Coronary artery (tissue), 2 donors: Measurements from ENCODE around the gene RABGGTA.

Experiments
- DNase-seq: peaks from one replicate; pipeline ENCODE4 v3.0.0-alpha.2; 2017; ENCODE audit warnings: low spot score
- H3K27ac ChIP-seq, 2 donors: fragments of 200-600 bp; sonication (generic); one replicate each; pipeline ENCODE4 v1.5.1; 2016 to 2019
- H3K4me3 ChIP-seq: fragments of 200-600 bp; sonication (generic); 2 replicates; pipeline ENCODE4 v1.5.1; 2016; ENCODE audit warnings: mild to moderate bottlenecking, moderate library complexity
- TF ChIP-seq, protein P1 (sequence below): fragments of 200-600 bp; sonication (generic); IDR thresholded peaks from one replicate; pipeline ENCODE4 v1.5.1; 2019; ENCODE audit warnings: antibody characterized with exemption

Gene RABGGTA

DNA sequence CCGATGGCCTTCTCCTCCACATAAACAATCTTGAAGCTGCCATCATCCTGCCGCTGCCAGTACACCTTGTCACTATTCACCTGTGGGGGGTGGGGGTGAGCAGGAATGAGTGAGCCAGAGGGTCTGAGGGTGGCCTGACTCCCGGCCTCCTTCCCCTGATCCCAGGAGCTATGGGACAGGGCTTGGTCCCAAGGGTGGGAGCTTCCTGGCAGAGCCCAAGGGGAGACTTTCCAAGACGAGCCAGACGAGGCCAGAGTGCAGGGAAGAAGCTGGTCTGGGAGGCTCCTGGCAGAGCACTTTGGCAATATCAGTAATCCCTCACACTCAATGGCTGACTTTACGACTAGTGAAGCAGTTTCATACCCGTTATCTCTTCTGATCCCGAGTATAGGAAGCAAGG lies 16.0 kb downstream of the RABGGTA start:
- Histone ChIP-seq H3K27ac (no peak overlapping the region), H3K4me3 (no peak overlapping the region)
- TF ChIP-seq, protein P1, sequence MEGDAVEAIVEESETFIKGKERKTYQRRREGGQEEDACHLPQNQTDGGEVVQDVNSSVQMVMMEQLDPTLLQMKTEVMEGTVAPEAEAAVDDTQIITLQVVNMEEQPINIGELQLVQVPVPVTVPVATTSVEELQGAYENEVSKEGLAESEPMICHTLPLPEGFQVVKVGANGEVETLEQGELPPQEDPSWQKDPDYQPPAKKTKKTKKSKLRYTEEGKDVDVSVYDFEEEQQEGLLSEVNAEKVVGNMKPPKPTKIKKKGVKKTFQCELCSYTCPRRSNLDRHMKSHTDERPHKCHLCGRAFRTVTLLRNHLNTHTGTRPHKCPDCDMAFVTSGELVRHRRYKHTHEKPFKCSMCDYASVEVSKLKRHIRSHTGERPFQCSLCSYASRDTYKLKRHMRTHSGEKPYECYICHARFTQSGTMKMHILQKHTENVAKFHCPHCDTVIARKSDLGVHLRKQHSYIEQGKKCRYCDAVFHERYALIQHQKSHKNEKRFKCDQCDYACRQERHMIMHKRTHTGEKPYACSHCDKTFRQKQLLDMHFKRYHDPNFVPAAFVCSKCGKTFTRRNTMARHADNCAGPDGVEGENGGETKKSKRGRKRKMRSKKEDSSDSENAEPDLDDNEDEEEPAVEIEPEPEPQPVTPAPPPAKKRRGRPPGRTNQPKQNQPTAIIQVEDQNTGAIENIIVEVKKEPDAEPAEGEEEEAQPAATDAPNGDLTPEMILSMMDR: no peak
- DNase-seq: no peak

DNA sequence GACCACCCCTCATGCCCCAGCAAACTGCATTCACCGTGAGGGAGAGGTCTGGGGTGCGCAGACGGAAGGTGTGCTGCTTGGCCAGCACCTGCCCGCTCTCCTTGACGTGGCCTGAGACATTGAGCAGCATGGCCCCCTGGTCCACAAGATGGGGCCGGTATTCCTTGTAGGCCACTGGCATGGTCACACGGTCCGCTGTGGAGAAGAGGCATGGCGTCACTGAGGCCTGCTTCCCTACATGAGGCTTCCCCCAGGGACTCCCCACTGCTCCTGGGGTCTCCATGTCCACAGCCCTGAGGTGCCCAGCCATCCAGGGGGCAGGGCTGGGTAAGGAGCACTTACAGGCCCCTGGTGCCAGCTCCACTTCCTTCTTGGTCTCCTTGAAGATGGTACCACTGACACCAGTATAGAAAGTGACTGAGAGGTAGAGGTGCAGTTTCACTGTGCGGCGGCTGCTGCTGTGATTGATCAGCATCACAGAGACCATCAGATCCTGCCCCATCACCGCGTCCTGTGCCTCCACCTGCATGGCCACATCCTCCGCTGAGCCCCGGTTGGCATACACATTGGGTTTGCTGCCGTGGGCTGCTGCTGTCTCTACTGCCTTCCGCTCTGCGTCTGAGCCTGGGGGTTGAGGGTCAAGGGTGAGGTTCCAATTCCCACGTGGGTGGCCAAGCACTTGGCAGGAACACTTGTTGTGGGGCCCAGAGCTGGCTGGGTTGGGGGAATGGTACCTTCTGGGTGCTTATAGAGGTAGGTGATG lies 16.6 kb downstream of the RABGGTA start:
- no peak overlapping the region for H3K27ac ChIP-seq
- TF ChIP-seq, protein P1: no peak
- DNase-seq: no peak
- H3K4me3 ChIP-seq: no peak overlapping the region

DNA sequence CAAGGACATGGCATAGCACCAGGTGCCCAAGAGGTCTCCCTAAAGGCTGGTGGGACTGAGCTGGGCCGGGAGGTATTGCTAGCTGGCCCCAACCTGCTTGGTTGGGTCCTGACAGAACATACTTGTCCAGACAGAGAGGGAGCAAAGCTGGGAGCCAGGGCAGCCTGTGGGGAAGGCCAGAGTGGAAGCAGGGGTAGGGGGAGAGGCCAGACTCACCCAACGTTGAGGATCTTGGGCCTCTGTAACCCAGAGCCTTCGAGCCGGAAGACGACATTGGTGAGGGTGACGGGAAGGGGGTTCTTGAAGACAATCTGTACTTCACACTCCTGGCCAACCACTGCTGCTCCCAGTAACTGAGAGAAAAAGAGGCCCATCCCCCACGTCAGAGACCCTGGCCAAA lies 17.5 kb downstream of the RABGGTA start:
- TF ChIP-seq, protein P1: no peak
- Histone ChIP-seq H3K4me3 (no peak overlapping the region), H3K27ac (no peak overlapping the region)
- no peak for DNase-seq

DNA sequence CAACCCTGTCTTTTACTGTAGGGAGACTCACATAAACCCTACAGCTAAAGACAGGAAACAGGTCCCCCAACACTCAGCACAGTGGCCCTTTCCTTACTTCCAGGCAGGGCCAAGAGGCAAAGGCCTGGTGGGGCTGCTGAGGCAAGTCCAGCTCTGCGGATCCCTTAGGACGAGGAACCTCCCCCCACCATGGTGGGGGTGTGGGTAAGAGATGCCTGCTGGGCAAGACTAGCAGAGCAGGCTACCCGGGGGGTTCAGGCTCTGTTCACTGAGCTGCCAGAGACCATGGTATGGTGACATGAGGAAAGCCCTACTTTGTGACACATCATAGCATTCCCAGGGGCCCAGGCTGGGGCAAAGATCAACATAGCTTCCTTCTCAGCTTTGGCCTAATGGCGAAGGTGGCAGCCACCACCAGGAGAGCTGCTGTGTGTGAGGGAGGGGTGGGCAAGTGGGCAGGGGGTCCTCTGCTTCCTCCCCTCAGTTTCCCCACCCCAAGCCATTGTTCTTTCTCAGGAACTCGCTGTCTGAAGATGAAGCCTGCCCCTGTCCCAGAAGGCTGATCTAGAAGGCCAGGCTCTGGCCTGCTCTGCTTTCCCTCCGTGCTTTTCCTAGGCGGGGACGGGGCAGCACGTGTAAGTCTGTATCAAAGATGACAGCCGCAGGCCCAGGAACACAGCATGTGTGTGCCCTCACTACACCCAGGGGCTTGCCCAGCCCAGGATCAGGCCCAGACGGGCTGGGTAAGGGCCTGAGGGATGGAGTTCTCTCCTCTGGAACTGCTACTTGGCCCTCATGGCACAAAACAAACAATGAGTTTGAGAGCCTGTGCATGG lies 18.9 kb downstream of the RABGGTA start:
- H3K27ac ChIP-seq: no peak overlapping the region
- no peak overlapping the region for H3K4me3 ChIP-seq
- DNase-seq: no peak
- TF ChIP-seq, protein P1: no peak

DNA sequence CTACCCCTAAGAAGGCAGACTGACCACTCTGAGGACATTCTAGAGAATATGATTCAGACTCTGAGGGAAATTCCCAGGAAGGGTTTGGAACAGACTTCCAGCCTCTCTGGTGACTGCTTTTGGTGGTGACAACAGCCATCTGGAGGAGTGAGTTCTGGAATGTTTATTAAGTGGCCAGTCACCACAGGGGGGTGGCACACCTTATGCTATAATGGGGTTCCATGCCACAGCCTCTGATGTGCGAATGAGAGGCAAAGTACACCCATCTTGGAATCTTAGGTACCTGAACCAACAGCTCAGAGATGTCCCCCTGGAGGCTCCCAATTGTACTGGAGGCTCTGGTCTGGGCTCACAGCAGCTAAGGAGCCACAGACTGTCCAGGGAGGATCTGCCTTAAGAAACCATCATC lies 19.5 kb downstream of the RABGGTA start:
- TF ChIP-seq, protein P1: no peak
- Histone ChIP-seq H3K27ac (no peak overlapping the region), H3K4me3 (no peak overlapping the region)
- DNase-seq: no peak

DNA sequence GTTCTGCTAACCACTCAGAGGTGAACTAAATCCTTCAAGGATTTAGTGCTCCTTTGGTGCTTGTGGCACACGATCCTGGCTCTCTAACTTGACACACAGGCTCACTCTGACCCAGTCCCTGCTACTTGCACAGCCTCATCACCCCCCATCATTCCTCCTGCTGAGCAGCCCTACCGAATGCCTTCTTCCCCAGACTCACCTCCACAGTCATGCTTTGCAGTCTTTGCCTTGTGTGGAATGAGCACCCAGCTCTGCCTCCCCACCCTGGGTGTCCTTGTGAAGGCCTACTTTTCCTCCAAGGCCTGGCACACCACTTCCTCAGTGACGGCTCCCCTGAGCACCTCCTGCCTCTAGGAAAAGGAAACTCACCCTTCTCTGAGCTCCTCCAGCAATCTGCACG lies 21.0 kb downstream of the RABGGTA start:
- no peak for DNase-seq
- TF ChIP-seq, protein P1: no peak
- Histone ChIP-seq H3K4me3 (no peak overlapping the region), H3K27ac (no peak overlapping the region)
